Measurements from ENCODE around the gene CACNA1I.

GRCh38 chr22:39567135-39567946, 3.2 kb upstream of the CACNA1I start:
- no peak for TF ChIP-seq CTCF (IDR thresholded peaks at IDR 0.05)
- no peak for TF ChIP-seq EP300 (IDR thresholded peaks at IDR 0.05)
- TF ChIP-seq POLR2A (IDR thresholded peaks at IDR 0.05), result no peak
